ENCODE measurements around the gene RAD51B. TPM values are rescaled to one million over a fixed set of nuclear protein-coding genes. Genes with fewer than 3 reads are reported as not detected.
A peak's percentile ranks its signal among the peaks of the same experiment; 100 is the strongest.

The RAD51B gene
- total RNA-seq, 1 experiment from 2014 or later, result 29.9 TPM

- Histone ChIP-seq H2AFZ (no peak overlapping the region), H3K36me3 (ENCODE audit: low read depth) (no peaks in the 10 kb centered on the region), H3K79me2 (ENCODE audit: low read depth) (peaks cover 15% of the 10 kb centered on the region; the same call in 1 of the 2 replicates), H3K4me3 (no peak overlapping the region), H3K9me3 (ENCODE audit: insufficient read depth, low read depth) (no peaks in the 10 kb centered on the region), H3K4me1 (replicated peaks; ENCODE audit: insufficient read depth) (peaks cover 76% of the 10 kb centered on the region), H3K4me2 (peak overlapping the region; percentile 59; the same call in 1 of the 2 replicates), H3K9me2 (ENCODE audit: insufficient read depth) (no peaks in the 10 kb centered on the region), H3K27ac (peak overlapping the region; percentile 90), H3F3A (ENCODE audit: insufficient read depth, low read depth) (peaks cover 52% of the 10 kb centered on the region), H3K27me3 (ENCODE audit: insufficient read depth, low read depth) (no peaks in the 10 kb centered on the region), H4K20me1 (ENCODE audit: insufficient read depth) (no peaks in the 10 kb centered on the region)
- intact Hi-C loops (cut with micrococcal nuclease; ENCODE audit: unreplicated experiment), result loop anchor here (1.0 to 10.0 kb wide), 9 partner anchors 9 to 742 kb away; no protein-coding TSS in a partner anchor
- CTCF ChIA-PET, result no interaction called here
- TF ChIP-seq EZH2 (IDR thresholded peaks at IDR 0.05; ENCODE audit: low read depth), result no peak
- TF ChIP-seq CTCF (conservative IDR thresholded peaks at IDR 0.05), result no peak
- DNase-seq, result no peak
- BruUV-seq (replicated peaks), result no TSS peak
- POLR2A ChIA-PET (ENCODE audit: unreplicated experiment), result no interaction called here
These were observed 867.1 kb downstream of the RAD51B start for GRCh38 chr14:68686724-68687123.

GRCh38 chr14:68687746-68688145, 868.2 kb downstream of the RAD51B start:
- Histone ChIP-seq H3K36me3 (ENCODE audit: low read depth) (no peaks in the 10 kb centered on the region), H3K4me3 (0 out of 2 replicates have a peak overlapping the region, but pooled peaks have one; percentile 1), H2AFZ (peak overlapping the region; percentile 65), H3K9me3 (ENCODE audit: insufficient read depth, low read depth) (no peaks in the 10 kb centered on the region), H3K79me2 (ENCODE audit: low read depth) (peaks cover 15% of the 10 kb centered on the region; the same call in 1 of the 2 replicates), H3K9me2 (ENCODE audit: insufficient read depth) (no peaks in the 10 kb centered on the region), H4K20me1 (ENCODE audit: insufficient read depth) (no peaks in the 10 kb centered on the region), H3K4me2 (peak overlapping the region; percentile 36), H3K27me3 (ENCODE audit: insufficient read depth, low read depth) (no peaks in the 10 kb centered on the region), H3F3A (ENCODE audit: insufficient read depth, low read depth) (peaks cover 43% of the 10 kb centered on the region), H3K27ac (peak overlapping the region; percentile 90), H3K4me1 (replicated peaks; ENCODE audit: insufficient read depth) (peaks cover 69% of the 10 kb centered on the region)
- CTCF ChIA-PET, result no interaction called here
- intact Hi-C loops (cut with micrococcal nuclease; ENCODE audit: unreplicated experiment), result loop anchor here (1.0 to 10.0 kb wide), 9 partner anchors 8 to 743 kb away; no protein-coding TSS in a partner anchor
- TF ChIP-seq CTCF (conservative IDR thresholded peaks at IDR 0.05) (no peak), EZH2 (IDR thresholded peaks at IDR 0.05; ENCODE audit: low read depth) (no peak)
- peak; percentile 93 to 100 for DNase-seq
- BruUV-seq (replicated peaks), result no TSS peak
- POLR2A ChIA-PET (ENCODE audit: unreplicated experiment), result interaction anchor here (0.6 to 0.9 kb wide), 5 partner anchors 7 to 743 kb away, joined by 4 to 27 read pairs (median 4); no protein-coding TSS in a partner anchor

- H3K4me2 ChIP-seq, result peak overlapping the region; percentile 36
- ChIA-PET POLR2A (ENCODE audit: unreplicated experiment) (no interaction called here), CTCF (no interaction called here)
- H3K4me1 ChIP-seq (replicated peaks; ENCODE audit: insufficient read depth), result peaks cover 71% of the 10 kb centered on the region
- peaks cover 50% of the 10 kb centered on the region for H3F3A ChIP-seq (ENCODE audit: insufficient read depth, low read depth)
- no peaks in the 10 kb centered on the region for H3K9me3 ChIP-seq (ENCODE audit: insufficient read depth, low read depth)
- H2AFZ ChIP-seq, result no peak overlapping the region
- DNase-seq, result no peak
- no peaks in the 10 kb centered on the region for H3K27me3 ChIP-seq (ENCODE audit: insufficient read depth, low read depth)
- no TSS peak for BruUV-seq (replicated peaks)
- H3K9me2 ChIP-seq (ENCODE audit: insufficient read depth), result no peaks in the 10 kb centered on the region
- intact Hi-C loops (cut with micrococcal nuclease; ENCODE audit: unreplicated experiment), result loop anchor here (10.0 kb wide), 1 partner anchor 744 kb away; no protein-coding TSS in a partner anchor
- no peaks in the 10 kb centered on the region for H3K36me3 ChIP-seq (ENCODE audit: low read depth)
- no peak overlapping the region for H3K4me3 ChIP-seq
- no peaks in the 10 kb centered on the region for H4K20me1 ChIP-seq (ENCODE audit: insufficient read depth)
- peak overlapping the region; percentile 90 for H3K27ac ChIP-seq
- peaks cover 8% of the 10 kb centered on the region; the same call in 1 of the 2 replicates for H3K79me2 ChIP-seq (ENCODE audit: low read depth)
- TF ChIP-seq EZH2 (IDR thresholded peaks at IDR 0.05; ENCODE audit: low read depth), result no peak
- TF ChIP-seq CTCF (conservative IDR thresholded peaks at IDR 0.05), result no peak
These were observed 869.3 kb downstream of the RAD51B start for GRCh38 chr14:68688872-68689371.
